ENCODE data around the gene SPIRE1.

The SPIRE1 gene

DNA sequence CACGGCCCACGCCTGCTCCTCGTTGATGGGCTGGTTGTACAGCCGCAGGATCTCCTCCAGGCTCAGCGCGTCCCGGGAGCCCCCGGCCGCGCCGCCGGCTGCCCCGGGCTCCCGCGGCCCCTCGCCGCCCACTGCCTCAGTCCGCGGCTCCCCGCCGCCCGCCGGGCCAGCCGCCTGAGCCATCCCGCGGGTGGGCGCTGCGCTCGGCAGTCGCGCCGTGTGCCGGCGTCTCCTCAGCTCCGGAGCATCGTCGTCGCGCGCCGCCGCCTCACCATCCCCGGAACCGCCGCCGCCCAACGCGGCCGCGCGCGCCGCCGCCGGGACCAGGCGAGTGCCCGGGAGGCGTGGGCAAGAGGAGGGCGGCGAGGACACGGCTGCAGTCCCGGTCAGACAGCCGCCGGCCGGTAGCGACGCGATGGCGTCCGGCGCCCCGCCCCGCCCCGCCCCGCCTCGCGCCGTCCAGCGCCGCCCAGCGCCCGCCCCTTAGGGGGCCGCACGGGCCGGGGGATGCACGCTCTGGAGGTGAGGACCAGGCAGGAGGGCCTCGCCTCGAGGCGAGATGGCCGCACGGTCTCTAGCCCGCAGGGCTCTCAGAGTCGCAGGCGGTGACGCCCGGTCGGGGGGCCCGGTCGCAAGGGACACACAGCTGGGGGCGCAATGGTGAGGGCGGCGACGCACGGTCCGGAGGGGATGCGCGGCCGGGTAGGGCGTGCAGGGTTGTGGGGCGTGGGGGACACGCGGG is at the start of gene SPIRE1:
TSS of gene SPIRE1 (minus strand) at position 424 of the 742 bp plus-strand sequence. CDS start at position 183, 241 bp downstream.
- no peak for DNase-seq

DNA sequence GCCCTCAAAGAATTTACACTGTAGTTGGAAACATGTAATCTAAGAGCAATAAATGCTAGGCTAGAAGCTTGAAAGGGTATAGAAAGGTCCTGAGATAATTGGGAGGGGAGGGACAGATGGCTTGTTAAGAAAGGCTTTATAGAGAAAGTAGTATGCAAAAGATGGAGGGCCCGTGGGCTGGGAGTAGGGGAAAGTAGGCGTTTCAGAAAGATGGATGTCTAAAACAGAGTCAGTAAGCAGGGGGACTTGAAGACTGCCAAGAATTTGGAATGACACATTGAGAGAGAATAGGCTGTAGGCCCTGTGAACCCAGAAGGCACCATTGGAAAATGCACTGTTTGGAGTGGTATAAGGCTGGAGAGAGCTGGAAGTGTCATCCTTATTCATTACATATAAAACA is 45.8 kb upstream of the SPIRE1 start:
- DNase-seq: no peak

DNA sequence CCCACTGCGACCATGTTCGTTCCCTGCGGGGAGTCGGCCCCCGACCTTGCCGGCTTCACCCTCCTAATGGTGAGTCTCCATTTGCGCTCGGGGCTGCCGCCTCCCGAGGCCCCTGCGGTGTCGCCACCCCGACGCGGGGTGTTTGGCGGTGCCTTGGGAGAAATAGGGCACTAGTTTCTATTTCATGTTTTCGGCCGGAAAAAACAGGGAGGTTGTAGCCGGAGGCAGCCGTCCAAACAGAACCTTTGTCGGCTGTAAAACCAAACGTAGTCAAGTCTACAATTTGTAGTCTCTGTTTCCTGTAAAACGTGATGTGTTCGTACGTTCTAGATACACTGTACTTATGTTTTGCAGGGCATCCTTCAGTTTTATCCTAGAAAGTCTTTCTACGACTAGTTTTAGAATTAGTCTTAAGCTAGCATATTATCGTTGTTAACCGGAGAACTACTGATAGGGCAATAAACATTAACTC is 45.2 kb upstream of the SPIRE1 start:
- no peak for DNase-seq

DNA sequence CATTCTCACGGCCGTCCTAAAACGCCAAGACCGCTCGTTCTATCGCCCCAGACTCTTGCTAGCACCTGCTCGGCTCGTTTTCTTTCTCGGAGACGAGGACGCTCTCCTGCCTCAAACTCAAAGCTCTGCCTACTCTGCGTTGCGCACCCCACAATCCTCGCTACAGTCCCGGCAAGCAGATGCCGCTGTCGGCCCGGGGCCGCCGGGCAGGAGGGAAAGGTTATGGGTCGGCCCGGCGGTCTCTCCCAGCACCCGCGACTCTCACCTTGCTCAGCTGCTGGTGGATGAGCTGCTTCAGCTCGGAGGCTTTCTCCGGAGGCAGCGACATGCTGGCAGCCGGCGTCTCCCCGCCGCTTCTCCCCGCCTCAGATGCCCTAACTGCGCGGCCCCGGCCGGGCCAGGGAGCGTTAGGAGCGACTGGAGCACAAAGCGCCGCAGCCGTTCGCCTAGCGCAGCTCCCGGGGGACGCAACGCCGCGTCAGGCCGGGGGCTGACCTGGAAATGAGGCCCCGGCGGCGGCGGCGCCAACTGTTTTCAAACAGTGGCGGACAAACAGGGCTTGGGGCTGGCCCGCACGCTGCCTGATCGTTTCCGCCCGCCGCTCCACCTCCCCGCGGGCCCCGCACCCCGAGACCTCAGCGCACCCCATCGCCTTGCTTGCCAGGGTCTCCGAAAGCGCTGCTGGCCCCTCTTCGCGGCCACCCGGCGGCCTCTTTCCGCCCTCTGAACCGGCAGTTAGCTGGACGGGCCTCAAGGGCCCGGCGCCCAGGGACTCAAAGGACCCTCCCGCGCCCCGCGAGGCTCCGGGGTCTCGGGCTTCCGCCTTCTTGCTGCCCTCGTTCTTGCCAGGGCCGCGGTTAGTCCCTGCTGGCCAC is 44.6 kb upstream of the SPIRE1 start, which contains the start of the genes CEP76 and PSMG2:
TSS of gene CEP76 (minus strand) at position 503 of the 875 bp plus-strand sequence. CDS start at position 328, 175 bp downstream.
TSS of gene PSMG2 (plus strand) at position 822 of the 875 bp plus-strand sequence. CDS start 66 bp downstream, outside the sequence.
- peak; percentile 66 for DNase-seq

DNA sequence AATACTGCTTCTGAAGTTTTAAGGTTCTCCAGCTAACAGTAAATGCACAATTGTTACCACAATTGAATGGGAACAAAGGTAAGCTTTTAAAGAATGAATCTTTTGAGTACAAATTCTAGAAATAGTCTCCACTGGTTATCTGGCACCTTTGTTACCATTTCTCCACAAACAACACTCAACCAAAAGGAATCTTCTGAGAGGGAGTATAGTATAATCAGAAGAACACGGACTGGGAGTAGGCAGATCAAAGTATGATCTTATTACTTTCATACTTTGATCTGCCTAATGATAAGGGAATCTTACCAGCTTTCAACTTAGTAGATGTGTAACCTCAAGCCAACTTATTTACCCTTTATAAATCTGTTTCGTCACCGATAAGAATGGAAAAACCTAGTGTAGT is 43.3 kb upstream of the SPIRE1 start:
- no peak for DNase-seq

DNA sequence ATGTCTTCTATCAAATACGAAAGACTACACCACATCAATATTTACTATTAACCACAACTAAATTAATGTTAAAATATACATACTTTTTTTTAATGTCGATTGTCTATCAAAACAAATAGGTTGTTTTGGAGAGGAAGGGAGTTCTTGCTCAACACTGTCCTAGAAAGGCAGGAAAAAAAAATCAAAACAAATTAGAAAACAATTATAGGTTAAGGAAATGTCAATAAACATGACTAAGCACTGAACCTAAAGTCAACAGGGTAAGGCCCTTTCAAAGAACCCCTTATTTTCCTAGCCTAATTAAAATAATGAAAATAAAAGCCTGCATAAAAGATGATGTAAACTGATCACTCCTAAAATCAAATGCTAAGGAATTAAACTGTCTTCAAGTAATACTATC is 41.8 kb upstream of the SPIRE1 start:
- DNase-seq: no peak

DNA sequence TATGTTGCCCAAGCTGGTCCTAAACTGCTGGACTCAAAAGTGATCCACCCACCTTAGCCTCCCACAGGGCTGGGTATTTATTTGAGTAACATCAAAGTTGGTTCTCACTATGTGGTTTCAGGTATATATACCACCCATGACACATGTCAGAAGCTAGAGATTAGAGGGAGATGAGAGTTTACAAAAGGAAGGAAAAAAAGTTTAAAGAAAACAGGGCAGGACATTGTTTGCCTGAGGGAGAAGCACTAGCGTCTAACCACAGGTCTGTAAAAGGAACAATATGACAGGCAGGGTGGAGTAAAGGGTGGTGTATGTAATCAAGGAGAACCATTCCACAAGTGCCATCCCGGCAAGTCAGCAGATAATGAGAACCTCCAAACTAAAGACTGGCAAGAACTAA is 36.1 kb upstream of the SPIRE1 start:
- no peak for DNase-seq

DNA sequence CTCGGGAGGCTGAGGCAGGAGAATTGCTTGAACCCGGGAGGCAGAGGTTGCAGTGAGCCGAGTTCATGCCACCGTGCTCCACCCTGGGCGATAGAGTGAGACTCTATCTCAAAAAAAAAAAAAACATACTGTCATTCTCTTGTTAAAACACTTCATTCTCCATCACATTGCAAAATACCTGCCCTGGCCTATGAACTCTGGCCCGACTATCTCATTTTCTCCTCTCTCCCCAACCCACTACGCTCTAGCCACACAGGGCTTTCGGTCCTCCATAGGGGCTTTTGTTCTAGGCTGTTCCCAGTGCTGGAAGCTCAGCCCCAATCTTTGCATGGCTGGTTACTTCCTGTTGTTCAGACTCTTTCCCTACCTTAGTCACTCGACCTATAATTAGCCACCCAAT is 34.3 kb upstream of the SPIRE1 start:
- DNase-seq: no peak

DNA sequence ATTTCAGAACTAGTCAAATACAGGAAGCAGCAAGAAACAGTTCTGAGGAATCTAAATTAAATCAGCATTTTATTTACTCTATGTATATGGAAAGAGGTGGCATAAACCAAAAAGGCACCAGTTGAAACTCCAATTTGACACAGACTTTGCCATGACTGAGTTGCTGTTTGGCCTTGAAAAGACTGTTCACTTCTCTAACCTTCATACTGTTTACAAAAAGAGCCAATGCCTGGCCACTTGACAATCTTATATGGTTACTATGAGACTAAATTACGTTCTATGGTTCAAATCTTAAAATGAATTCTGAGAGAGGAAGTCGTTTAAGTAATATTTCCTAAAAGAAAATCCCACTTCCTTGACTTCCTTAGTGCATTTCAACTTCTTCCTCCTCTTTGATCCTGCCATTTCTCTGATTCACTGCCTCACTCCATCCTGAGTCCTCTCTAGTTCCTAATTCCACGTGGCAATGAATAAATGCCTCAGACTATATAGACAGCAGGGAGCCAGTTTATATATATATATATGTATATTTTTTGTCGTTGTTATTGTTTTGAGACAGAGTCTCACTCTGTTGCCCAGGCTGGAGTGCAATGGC is 31.4 kb upstream of the SPIRE1 start:
- DNase-seq: no peak

DNA sequence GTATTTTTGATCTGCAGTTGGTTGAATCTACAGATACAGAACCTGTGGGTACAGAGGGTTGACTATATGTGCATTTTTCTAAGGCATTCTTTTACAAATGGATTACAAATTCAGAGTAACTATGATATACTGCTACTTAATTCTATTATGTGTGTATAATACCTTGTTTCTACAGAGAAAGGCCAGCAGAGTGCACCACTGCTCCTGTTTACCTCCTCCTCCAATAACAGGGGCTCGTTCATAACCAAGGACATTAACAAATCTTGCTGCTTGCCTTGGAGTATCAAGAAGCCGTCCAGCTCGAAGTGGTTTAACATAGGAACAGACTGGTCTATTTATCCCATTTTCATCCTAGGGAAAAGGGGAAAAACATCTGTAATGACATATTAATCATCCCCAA is 28.2 kb upstream of the SPIRE1 start:
- no peak for DNase-seq

DNA sequence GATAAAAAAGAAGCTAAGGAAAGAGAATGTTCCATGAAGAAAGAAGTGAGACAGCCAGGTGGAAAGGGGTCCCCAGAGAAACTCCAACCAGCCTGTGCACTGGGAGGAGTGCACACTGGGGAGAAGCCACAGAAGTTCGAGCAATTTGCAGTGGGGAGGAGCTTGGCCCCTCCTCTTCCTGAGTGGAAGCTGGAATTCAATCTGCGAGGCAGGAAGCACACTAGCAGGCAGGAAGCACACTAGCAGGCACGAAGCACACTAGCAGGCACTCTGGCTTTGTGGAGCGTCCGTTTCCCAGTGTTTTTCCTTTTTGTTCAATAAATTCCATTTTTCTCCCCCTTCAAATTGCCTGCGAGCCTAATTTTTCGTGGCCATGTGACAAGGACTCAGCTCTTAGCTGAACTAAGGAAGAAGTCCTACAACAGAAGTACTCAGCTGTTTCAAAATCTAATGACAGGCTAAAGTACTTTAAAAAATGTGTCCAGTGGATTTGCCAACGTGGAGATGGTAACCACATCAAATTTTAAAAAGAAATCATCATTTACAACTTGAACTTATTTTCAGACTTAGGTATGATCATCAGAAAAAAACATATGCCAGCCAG is 21.4 kb upstream of the SPIRE1 start:
- no peak for DNase-seq

DNA sequence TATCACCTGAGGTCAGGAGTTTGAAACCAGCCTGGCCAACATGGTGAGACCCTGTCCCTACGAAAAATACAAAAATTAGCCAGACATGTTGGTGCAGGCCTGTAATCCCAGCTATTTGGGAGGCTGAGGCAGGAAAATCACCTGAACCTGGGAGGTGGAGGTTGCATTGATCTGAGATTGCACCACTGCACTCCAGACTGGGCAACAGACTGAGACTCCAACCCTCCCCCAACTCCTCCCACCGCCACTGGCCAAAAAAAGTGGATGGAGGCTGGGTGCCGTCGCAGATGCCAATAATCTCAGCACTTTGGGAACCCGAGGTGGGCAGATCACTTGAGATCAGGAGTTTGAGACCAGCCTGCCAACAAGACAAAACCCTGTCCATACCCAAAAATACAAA is 10.1 kb upstream of the SPIRE1 start:
- DNase-seq: no peak

DNA sequence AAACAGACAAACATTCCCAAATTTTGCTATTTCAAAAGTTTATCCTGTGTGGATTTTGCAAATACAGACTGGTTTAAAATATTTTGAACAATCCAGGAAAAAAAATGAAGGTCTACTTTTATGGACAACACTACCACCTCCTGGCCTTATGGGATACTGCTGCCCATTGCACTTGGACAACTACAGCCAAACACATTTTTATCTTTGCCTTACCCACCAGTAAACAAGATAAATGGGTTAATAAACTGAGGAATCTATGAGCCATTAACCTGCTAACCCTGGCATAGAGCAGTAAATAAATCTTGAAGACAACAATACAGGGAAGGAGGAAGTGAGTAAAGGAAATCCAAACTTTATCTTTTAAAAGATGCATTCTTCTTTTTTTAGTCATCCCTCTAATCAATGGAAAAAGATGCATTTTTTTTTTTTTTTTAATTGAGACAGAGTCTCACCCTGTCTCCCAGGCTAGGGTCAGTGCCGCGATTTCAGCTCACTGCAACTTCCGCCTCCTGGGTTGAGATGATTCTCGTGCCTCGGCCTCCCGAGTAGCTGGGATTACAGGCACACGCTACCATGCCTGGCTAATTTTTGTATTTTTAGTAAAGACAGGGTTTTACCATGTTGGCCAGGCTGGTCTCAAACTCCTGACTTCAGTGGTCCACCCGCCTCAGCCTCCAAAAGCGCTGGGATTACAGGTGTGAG is 2.1 kb upstream of the SPIRE1 start:
- no peak for DNase-seq

DNA sequence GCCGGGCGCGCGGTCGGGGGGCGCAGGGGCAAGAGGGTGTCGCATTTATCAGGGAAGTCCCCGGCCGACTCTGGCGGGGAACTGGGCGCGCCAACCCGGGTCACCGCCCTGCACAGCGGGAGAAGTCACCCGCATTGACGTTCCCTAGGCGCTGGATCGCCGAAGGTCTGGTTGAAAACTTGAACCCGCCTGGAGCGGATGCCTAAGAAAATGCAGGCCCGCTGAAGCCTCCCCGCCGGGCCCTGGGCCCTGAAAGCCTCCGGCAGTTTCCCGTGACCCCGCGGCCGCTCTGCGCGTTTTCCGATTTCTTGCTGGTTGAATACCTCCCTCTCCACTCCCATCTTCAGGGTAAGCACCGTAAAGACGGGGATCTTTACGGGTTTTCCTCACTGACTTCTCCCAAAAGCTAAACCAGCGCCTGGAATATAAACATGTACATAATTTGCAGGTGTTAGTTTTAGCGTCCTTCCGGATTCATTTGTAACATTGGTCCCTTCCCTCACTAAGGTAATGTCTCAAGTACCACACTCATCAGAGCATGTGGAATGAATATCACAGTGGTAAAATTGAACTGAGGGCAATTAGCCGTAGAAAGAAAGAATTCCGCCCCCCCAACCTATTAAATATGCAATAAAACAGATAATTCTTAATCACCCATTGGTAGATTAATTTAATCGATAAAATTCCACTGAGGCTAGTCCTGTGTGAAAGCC is 675 bp upstream of the SPIRE1 start:
- no peak for DNase-seq

DNA sequence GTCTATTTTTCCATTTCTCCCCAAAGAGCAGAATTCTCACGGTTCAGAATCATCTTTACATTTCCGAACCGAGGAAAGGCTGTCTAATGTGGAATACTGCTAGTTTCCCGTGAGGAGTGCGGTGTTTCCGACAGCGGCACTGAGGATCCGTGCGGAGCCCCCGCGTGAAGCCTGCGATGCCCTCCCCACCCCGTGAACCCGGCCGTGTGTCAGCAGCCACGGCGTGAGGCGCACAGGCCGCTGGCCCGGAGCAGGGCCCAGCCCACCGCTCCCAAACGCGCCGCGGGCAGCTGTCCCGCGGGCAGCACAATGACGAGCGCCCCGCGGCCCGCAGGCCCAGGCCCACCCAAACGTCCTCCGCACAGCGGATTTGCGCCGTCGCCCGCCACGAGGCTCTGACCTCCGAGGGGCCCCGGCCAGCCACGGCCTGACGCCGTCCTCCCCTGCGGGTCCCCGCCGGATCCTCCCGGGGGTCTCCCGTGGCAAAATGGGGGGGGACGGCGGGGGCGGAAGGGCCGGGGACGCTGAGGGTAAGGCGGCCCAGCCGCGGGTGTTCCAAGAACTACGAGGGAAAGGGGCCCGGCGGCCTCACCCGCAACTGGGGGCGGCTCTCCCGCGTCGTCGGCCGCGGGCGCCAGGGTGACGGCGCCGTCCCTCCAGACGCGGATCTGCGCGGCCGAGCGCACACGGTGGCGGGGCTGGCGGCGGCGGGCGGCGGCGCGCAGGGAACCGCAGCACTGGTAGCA is 796 bp downstream of the SPIRE1 start:
- no peak for DNase-seq

DNA sequence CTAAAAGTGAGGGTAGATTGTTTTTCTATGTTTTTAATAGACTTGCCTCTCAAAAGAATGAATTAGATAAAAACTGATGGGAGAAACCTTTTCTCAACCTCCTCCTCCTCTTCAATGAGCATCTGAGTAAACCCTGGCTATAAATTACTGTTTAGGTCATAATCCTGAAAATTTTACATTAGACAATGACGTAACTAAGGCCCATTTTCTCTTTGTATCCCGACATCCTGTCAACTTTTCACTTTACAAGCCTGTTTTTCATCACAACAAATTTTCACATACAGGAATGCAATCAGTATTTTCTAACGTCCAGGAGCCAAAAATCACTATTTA is 1.3 kb downstream of the SPIRE1 start:
- DNase-seq: no peak

DNA sequence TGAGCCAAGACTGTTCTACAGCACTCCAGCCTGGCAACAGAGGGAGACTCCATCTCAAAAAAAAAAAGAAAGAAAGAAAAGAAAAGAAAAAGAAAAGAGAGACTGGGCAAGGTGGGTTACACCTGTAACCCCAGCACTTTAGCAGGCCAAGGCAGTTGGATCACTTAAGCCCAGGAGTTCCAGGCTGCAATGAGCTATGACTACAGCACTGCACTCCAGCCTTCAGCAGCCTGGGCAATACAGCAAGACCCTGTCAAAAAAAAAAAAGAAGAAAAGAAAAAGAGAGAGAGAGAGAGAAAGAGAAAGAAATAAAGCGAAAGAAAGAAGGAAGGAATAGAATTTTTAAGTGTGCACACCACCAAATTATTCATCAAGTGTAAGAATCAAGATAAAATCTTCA is 2.9 kb downstream of the SPIRE1 start:
- DNase-seq: no peak

DNA sequence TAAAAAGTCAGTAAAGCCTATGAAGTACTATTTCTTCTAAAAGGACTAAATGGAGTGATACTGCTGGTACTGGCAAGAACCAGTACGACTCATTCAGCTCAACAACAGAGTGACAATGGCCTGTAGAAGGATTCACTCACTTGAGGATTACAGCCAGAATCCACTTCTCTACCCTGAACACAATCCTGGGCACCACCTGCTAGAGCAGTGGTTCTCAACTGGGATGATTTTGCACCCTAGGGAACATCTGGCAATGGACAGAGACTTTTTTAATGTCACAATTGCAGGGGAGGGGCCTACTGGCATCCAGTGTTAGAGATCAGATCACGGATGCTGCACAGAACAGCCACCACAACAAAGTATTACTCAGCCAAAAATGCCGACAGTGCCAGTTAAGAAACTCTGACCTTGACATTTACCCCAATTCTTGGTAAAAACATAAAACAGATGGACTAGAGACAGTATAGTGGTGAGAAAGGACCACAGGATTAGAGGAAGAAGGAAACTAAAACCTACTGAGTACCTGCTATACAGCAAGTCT is 5.0 kb downstream of the SPIRE1 start:
- DNase-seq: no peak

DNA sequence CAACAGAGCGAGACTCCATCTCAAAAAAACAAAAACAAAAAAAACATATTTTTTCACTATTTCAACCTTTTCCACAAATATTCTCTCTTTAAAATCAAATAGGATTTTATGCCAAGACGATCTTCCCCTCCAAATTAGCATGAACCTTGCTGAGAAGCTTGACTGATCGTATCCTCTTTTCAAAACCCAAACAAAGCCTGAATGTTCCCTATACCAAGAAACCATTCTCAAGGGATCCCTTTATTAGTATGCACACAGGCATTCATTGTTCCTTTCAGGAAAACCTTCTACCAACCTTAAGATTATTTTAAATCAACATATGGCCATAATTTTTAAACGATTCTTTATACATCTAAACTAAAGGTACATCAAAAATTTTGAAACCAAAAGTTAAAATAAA is 6.3 kb downstream of the SPIRE1 start:
- DNase-seq: no peak

DNA sequence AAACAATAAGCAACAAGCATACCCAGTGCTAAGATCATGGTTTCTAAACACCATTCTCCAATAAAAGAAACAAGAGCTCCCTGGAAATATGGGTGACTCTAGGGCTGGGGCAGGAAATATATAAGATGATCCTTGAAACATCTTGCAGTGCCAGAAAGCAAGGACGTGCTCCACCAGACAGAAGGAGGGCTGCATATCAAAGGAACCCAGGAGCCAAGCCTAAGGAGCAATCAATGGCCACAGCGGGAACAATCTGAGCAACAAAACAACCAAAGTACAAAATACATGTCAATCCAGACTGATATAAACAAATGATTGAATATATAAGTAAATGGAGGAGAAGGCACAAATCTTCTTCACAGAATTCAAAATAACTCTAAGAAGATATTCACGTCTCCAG is 10.1 kb downstream of the SPIRE1 start:
- no peak for DNase-seq

DNA sequence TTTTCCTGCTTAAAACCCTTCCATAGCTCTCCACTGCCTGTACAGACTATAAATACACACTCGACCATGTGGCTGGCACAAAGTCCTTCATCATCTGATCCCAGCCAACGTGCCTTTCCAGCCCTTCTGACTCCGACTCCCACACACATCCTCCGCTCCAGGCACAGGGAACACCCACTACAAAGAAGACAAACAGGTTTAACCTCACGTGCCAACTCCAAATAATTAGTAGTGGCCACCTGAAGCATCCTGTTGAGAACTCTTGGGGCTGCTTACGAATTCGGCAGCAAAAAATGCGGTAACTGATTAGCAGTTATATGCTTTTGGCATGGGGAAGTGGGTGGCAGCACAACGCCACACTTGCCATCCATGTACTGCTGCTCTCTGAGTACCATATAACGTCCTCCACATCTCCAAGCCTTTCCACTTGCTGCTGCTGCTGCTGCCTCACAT is 12.1 kb downstream of the SPIRE1 start:
- DNase-seq: no peak
